CD4-positive, alpha-beta memory T cell (primary cell): ENCODE data around the gene MAPK12. TPM values are rescaled to one million over a fixed set of nuclear protein-coding genes. Genes with fewer than 3 reads are reported as not detected.

ENCODE experiments used
- CTCF ChIA-PET: fragments of 350-600 bp; sonication (Branson Sonifier 250); formaldehyde crosslinking; loops from one replicate; lab custom pipeline; 2021; ENCODE audit warnings: inconsistent platforms; ENCODE audit not compliant: partially characterized antibody; lab: Charles Lee
- POLR2A ChIA-PET: fragments of 350-600 bp; sonication (Branson Sonifier 250); formaldehyde crosslinking; loops from one replicate; lab custom pipeline; 2021; ENCODE audit not compliant: partially characterized antibody; lab: Charles Lee
- DNase-seq, 5 donors: peaks; one replicate each; pipeline versions ENCODE4 v3.0.0 to v3.0.0-alpha.2; 2020 to 2022; ENCODE audit warnings: mixed read lengths in 1 of 5
- H3K27ac ChIP-seq: one replicate; pipeline ENCODE4 v1.7.0; 2013; ENCODE audit warnings: low read depth, low read length
- H3K27me3 ChIP-seq: 2 replicates; pipeline ENCODE4 v1.7.0; 2013; ENCODE audit warnings: mild to moderate bottlenecking, low read length, moderate library complexity; ENCODE audit not compliant: insufficient read depth
- H3K36me3 ChIP-seq: 2 replicates; pipeline ENCODE4 v1.7.0; 2013; ENCODE audit warnings: mild to moderate bottlenecking, low read length, moderate library complexity; ENCODE audit not compliant: insufficient read depth
- H3K4me1 ChIP-seq: 2 replicates; pipeline ENCODE4 v1.7.0; 2013; ENCODE audit warnings: mild to moderate bottlenecking, low read length, moderate library complexity; ENCODE audit not compliant: insufficient read depth
- H3K4me3 ChIP-seq, 2 donors: one replicate each; pipeline ENCODE4 v1.7.0; 2013; ENCODE audit warnings: low read length in 2 of 2, mild to moderate bottlenecking in 1 of 2
- H3K9me3 ChIP-seq, 2 donors: one replicate each; pipeline ENCODE4 v1.7.0; 2013; ENCODE audit warnings: low read length in 2 of 2, control low read depth in 1 of 2; ENCODE audit not compliant: control insufficient read depth in 1 of 2
- H3K27ac Mint-ChIP-seq, 7 donors: one replicate each; pipeline ENCODE4 v1.8.0; 2020 to 2021; ENCODE audit warnings: mixed read lengths in 7 of 7, mild to moderate bottlenecking in 6 of 7, inconsistent platforms in 3 of 7, moderate library complexity in 3 of 7
- H3K27me3 Mint-ChIP-seq, 2 donors: one replicate each; pipeline ENCODE4 v1.8.0; 2020 to 2021; ENCODE audit warnings: mixed read lengths in 2 of 2
- H3K36me3 Mint-ChIP-seq, 2 donors: one replicate each; pipeline ENCODE4 v1.8.0; 2020 to 2021; ENCODE audit warnings: mixed read lengths in 2 of 2, inconsistent platforms in 1 of 2, mild to moderate bottlenecking in 1 of 2
- H3K4me1 Mint-ChIP-seq, 4 donors: one replicate each; pipeline ENCODE4 v1.8.0; 2020 to 2021; ENCODE audit warnings: mixed read lengths in 4 of 4, mild to moderate bottlenecking in 1 of 4
- H3K4me3 Mint-ChIP-seq, 8 donors: one replicate each; pipeline ENCODE4 v1.8.0; 2020 to 2021; ENCODE audit warnings: mixed read lengths in 8 of 8, mild to moderate bottlenecking in 7 of 8, moderate library complexity in 6 of 8, inconsistent platforms in 3 of 8
- H3K9me3 Mint-ChIP-seq, 8 donors: one replicate each; pipeline ENCODE4 v1.8.0; 2020 to 2021; ENCODE audit warnings: mixed read lengths in 8 of 8, mild to moderate bottlenecking in 5 of 8, inconsistent platforms in 3 of 8, moderate library complexity in 1 of 8
- intact Hi-C: fragments of 100-400 bp; cut with micrococcal nuclease; formaldehyde crosslinking; loops from one replicate; pipeline ENCODE4 v1.15.1; 2023
- polyA plus RNA-seq, 2 donors: library from polyadenylated mRNA; unstranded; fragments of 300-500 nt; fragmentation: Illumina TruSeq; gene quantifications; one replicate each; pipeline ENCODE4 v1.2.3, GENCODE V29; 2021
- total RNA-seq, 2 experiments: library from RNA; stranded (reverse); gene quantifications; one replicate each; pipeline ENCODE4 v1.2.3, GENCODE V29; 2021

The MAPK12 gene
- total and polyA plus RNA-seq, 4 experiments from 2014 or later = 0.05 to 2.9 (median 2.9) TPM; not detected in 1

DNA sequence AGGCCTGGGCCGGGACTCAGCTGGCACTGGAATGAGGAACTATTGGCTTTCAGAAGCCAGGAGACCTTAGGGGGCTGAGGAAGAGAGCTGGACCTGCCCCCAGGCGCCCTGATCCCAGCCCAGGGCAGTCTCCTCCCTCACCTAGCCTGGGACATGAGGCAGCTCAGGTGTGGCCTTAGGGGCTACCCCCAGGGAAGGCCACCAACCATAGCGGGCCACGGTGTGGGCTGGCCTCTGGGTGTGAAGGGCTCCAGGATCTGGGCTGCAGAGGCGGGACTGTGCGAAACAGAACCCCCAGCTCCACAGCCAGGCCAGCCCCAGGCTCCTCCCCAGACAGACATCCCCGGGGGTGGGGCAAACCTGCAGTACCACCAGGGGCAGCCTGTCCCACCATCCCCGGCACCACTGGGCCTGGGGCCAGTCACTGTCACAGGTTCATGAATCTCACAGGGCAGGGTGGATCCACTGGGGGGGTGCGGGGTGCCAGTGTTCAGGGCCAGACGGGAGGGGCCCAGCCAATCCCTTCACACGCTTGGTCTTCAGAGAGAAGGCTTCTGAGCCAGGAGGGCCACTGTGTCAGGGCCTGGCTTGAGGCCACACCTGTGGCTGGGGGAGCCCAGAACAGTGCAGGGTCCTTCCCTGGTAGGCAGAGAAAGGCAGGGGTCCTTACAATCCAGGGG, 42.5 kb upstream of the MAPK12 start:
- peaks cover 2 to 15% (median 4%) of the 10 kb centered on the region in 4 donors for H3K4me1 Mint-ChIP-seq
- no peak overlapping the region for H3K27ac Mint-ChIP-seq
- H3K27ac ChIP-seq = no peak overlapping the region
- peaks cover 5% of the 10 kb centered on the region for H3K4me1 ChIP-seq
- H3K36me3 ChIP-seq = no peaks in the 10 kb centered on the region
- no peaks in the 10 kb centered on the region for H3K9me3 Mint-ChIP-seq
- peaks cover 10% of the 10 kb centered on the region in 2 donors for H3K27me3 Mint-ChIP-seq
- intact Hi-C loops = no loop called here
- H3K4me3 ChIP-seq = no peak overlapping the region
- POLR2A ChIA-PET = interaction anchor here (0.6 kb wide), 1 partner anchor 110 kb away, joined by 3 read pairs; no protein-coding TSS in a partner anchor
- no peaks in the 10 kb centered on the region for H3K36me3 Mint-ChIP-seq
- no peaks in the 10 kb centered on the region for H3K9me3 ChIP-seq
- H3K27me3 ChIP-seq = no peaks in the 10 kb centered on the region
- CTCF ChIA-PET = no interaction called here
- peak overlapping the region in 2 of 8 donors; percentile 25 to 34 for H3K4me3 Mint-ChIP-seq
- DNase-seq = no peak

DNA sequence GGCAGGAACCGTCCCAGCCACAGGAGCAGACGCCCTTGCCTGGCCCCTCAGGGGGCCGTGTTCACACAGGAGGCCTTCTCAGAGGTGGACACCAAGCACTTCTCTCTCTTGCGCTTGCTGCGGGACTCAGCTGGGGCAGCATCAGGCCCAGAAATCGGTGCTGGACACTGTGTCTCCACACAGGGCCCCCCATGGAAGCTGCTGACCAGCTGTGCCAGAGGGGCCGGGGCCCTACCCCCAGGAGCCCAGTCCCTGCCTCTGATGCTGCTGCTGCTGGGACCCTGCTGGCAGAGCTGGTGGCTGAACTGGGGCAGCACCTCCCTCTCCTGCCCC, 42.0 kb upstream of the MAPK12 start:
- Histone ChIP-seq H3K36me3 (no peaks in the 10 kb centered on the region), H3K4me3 (no peak overlapping the region), H3K4me1 (peaks cover 5% of the 10 kb centered on the region), H3K27ac (no peak overlapping the region), H3K27me3 (no peaks in the 10 kb centered on the region), H3K9me3 (no peaks in the 10 kb centered on the region)
- peaks cover 10% of the 10 kb centered on the region in 2 donors for H3K27me3 Mint-ChIP-seq
- no peaks in the 10 kb centered on the region for H3K36me3 Mint-ChIP-seq
- CTCF ChIA-PET = no interaction called here
- intact Hi-C loops = no loop called here
- POLR2A ChIA-PET = interaction anchor here (0.6 kb wide), 1 partner anchor 109 kb away, joined by 3 read pairs; no protein-coding TSS in a partner anchor
- H3K4me1 Mint-ChIP-seq = peaks cover 2 to 10% (median 4%) of the 10 kb centered on the region in 4 donors
- H3K27ac Mint-ChIP-seq = no peak overlapping the region
- H3K4me3 Mint-ChIP-seq = no peak overlapping the region
- DNase-seq = no peak
- H3K9me3 Mint-ChIP-seq = no peaks in the 10 kb centered on the region

DNA sequence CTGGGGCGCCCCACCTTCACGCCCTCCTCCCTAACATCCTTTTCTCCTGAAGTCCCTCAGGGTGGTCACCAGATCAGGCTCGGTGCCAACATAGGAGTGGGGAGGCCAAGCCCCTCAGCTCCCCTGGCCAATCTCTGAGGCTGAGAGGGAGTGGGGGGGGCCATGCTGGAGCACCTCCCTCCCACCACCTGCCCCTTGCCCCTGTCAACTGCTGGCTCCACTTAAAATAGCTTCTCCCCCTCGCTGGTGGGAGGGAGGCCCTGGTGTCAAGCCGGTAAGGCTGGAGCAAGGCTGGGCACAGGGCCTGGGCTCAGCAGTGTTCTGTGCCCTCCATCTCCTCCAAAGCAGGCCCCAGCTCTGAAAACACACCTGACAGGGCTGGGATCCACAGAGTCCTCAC, 41.1 kb upstream of the MAPK12 start:
- POLR2A ChIA-PET = interaction anchor here (1.4 kb wide), 1 partner anchor 12 kb away, joined by 4 read pairs; no protein-coding TSS in a partner anchor
- Mint-ChIP-seq H3K4me3 (no peak overlapping the region), H3K9me3 (no peaks in the 10 kb centered on the region), H3K4me1 (peaks cover 2 to 10% (median 4%) of the 10 kb centered on the region in 4 donors), H3K36me3 (no peaks in the 10 kb centered on the region), H3K27ac (no peak overlapping the region), H3K27me3 (peaks cover 10 to 11% of the 10 kb centered on the region in 2 donors)
- Histone ChIP-seq H3K27me3 (no peaks in the 10 kb centered on the region), H3K4me3 (no peak overlapping the region), H3K27ac (no peak overlapping the region), H3K4me1 (peaks cover 5% of the 10 kb centered on the region), H3K36me3 (no peaks in the 10 kb centered on the region), H3K9me3 (no peaks in the 10 kb centered on the region)
- CTCF ChIA-PET = interaction anchor here (1.3 kb wide), 1 partner anchor 39 kb away, joined by 3 read pairs; no protein-coding TSS in a partner anchor
- no peak for DNase-seq
- intact Hi-C loops = no loop called here

DNA sequence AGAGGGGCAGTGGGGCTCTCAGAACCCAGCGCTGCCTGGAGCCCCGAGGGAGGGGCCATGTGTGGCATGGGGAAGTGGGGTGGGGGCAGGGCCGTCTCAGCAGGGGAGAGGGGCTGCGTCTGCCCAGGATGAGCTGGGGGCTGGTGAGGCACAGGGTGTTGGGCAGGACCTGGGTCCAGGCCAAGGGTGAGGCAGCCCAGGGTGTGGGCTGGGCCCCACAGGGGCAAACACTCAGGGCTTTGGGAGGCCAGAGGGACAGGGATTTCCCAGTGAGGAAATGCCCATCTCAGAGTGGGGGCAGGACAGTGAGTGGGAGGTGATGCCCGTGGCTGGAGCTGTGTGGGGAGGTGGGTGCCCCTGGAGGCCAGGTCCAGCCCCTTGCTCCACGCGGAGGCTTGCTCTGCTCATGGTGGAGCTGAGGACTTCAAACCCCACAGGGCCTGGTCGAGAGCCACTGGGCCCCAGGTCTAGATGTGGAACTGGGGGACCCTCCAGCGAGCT, 40.6 kb upstream of the MAPK12 start:
- POLR2A ChIA-PET = interaction anchor here (1.4 kb wide), 1 partner anchor 12 kb away, joined by 4 read pairs; no protein-coding TSS in a partner anchor
- Mint-ChIP-seq H3K36me3 (no peaks in the 10 kb centered on the region), H3K27ac (no peak overlapping the region), H3K27me3 (peaks cover 13 to 14% of the 10 kb centered on the region in 2 donors), H3K9me3 (no peaks in the 10 kb centered on the region), H3K4me1 (peaks cover 2 to 10% (median 4%) of the 10 kb centered on the region in 4 donors), H3K4me3 (no peak overlapping the region)
- CTCF ChIA-PET = interaction anchor here (1.3 kb wide), 1 partner anchor 40 kb away, joined by 3 read pairs; no protein-coding TSS in a partner anchor
- H3K36me3 ChIP-seq = no peaks in the 10 kb centered on the region
- intact Hi-C loops = no loop called here
- H3K4me1 ChIP-seq = peaks cover 5% of the 10 kb centered on the region
- no peaks in the 10 kb centered on the region for H3K27me3 ChIP-seq
- no peaks in the 10 kb centered on the region for H3K9me3 ChIP-seq
- no peak for DNase-seq
- H3K4me3 ChIP-seq = no peak overlapping the region
- no peak overlapping the region for H3K27ac ChIP-seq

DNA sequence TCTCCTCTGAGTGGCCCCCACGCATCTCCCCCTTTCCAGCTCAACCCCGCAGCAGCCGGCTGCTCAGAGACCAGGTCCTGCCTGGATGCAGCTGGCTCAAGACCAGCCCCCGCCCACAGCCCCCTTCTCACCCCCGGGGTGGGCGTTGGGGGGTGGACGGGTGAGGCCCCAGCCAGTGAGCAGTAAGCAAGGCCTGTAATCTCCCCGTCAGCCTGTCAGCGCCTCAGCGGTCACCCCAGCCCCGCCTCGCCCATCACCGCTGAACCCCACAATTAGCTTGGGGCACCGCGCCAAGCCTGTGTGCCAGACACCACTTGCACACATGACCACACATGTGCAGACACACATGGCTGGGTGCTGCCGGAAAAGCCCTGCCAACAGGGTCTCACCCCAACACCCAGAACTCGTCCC, 40.1 kb upstream of the MAPK12 start:
- Mint-ChIP-seq H3K4me1 (peaks cover 2 to 10% (median 4%) of the 10 kb centered on the region in 4 donors), H3K36me3 (no peaks in the 10 kb centered on the region), H3K9me3 (no peaks in the 10 kb centered on the region), H3K27ac (no peak overlapping the region), H3K27me3 (peaks cover 13 to 14% of the 10 kb centered on the region in 2 donors), H3K4me3 (no peak overlapping the region)
- no peak overlapping the region for H3K4me3 ChIP-seq
- no peaks in the 10 kb centered on the region for H3K27me3 ChIP-seq
- no peaks in the 10 kb centered on the region for H3K36me3 ChIP-seq
- CTCF ChIA-PET = no interaction called here
- H3K9me3 ChIP-seq = no peaks in the 10 kb centered on the region
- POLR2A ChIA-PET = no interaction called here
- no peak for DNase-seq
- peaks cover under 1% of the 10 kb centered on the region for H3K4me1 ChIP-seq
- intact Hi-C loops = no loop called here
- no peak overlapping the region for H3K27ac ChIP-seq

DNA sequence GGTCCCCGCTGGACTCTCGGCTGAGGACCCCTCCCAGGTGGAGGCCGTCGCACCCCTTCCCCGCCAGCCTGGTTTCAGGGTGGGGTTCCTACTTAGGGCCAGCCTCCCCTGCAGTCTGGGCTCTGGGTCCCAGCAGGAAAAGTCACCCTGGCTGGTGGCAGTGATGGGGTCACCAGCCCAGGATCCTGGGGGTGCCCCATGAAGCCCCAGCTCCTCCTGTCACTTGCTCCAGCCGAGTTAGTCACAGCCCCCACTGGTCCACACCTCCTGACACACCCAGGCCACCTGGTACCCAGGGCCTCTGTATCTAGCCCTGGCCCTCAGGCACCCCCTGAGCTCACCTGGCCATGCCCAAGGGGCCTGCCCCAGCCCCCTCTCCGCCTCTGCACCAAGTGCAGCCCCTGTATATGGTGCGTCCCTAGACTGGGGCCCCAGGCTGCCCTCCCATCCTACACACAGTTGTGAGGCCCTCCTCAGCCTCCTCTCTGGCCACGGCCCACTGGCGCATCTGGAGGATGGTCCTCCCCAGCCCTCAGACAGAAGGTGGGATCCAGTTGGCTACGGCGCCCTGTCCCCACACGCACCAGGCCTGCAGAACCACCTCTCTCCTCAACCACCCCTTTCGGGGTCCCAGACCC, 39.3 kb upstream of the MAPK12 start:
- DNase-seq = no peak
- ChIA-PET CTCF (no interaction called here), POLR2A (no interaction called here)
- no peak overlapping the region for H3K4me3 ChIP-seq
- Mint-ChIP-seq H3K9me3 (no peaks in the 10 kb centered on the region), H3K4me3 (no peak overlapping the region), H3K36me3 (no peaks in the 10 kb centered on the region), H3K27ac (no peak overlapping the region), H3K27me3 (peaks cover 7 to 8% of the 10 kb centered on the region in 2 donors), H3K4me1 (peaks cover 0 to 4% (median 0%) of the 10 kb centered on the region in 4 donors)
- H3K36me3 ChIP-seq = no peaks in the 10 kb centered on the region
- H3K27me3 ChIP-seq = no peaks in the 10 kb centered on the region
- H3K9me3 ChIP-seq = no peaks in the 10 kb centered on the region
- intact Hi-C loops = no loop called here
- no peaks in the 10 kb centered on the region for H3K4me1 ChIP-seq
- no peak overlapping the region for H3K27ac ChIP-seq
